ENCODE measurements around the gene SORT1. TPM values are rescaled to one million over a fixed set of nuclear protein-coding genes. Genes with fewer than 3 reads are reported as not detected.

SORT1 gene
- total and polyA plus RNA-seq, 2 of the 4 experiments (the other 2 are of a cell fraction), result 15.8 to 16.7 TPM

- Histone ChIP-seq H3K4ac (ENCODE audit: low read depth, low read length) (no peak overlapping the region), H3K27me3 (ENCODE audit: control insufficient read depth, insufficient read depth, low read length) (no peaks in the 10 kb centered on the region), H3K9me3 (ENCODE audit: control insufficient read depth, insufficient read depth, low read length) (peaks cover 2% of the 10 kb centered on the region; the same call in 1 of the 2 replicates), H3K36me3 (ENCODE audit: control insufficient read depth, insufficient read depth, low read length) (peaks cover 2% of the 10 kb centered on the region; the same call in 1 of the 2 replicates), H2BK120ac (ENCODE audit: low read depth, low read length) (no peak overlapping the region), H2BK5ac (ENCODE audit: low read depth, low read length, poor library complexity, severe bottlenecking) (no peak overlapping the region), H2BK20ac (ENCODE audit: low read depth, low read length) (no peak overlapping the region), H2AFZ (replicated peaks; ENCODE audit: low read length, poor library complexity) (no peak overlapping the region), H2AK5ac (ENCODE audit: low read depth, low read length) (peak overlapping the region; percentile 33; the same call in 1 of the 2 replicates), H3K14ac (replicated peaks; ENCODE audit: low read depth, low read length) (no peak overlapping the region), H4K5ac (ENCODE audit: low read depth, low read length) (no peak overlapping the region), H2BK15ac (ENCODE audit: low read depth, low read length) (no peak overlapping the region), H3K27ac (ENCODE audit: insufficient read depth, low read length) (no peak overlapping the region), H3K9me1 (ENCODE audit: insufficient read depth, low read length) (no peaks in the 10 kb centered on the region; the same call in 1 of the 2 replicates), H4K20me1 (ENCODE audit: insufficient read depth, low read length) (no peaks in the 10 kb centered on the region), H3K9ac (ENCODE audit: low read depth, low read length) (no peak overlapping the region), H4K91ac (ENCODE audit: insufficient read depth, low read depth, low read length) (no peak overlapping the region), H2AK9ac (replicated peaks; ENCODE audit: low read depth, low read length, poor library complexity) (peak overlapping the region; percentile 35), H3K18ac (ENCODE audit: low read depth, low read length) (no peak overlapping the region), H4K8ac (ENCODE audit: low read depth in 2 of 2, low read length in 2 of 2) (no peak overlapping the region), H3K79me1 (ENCODE audit: low read depth in 1 of 2, low read length in 2 of 2) (no peaks in the 10 kb centered on the region), H3K23ac (ENCODE audit: low read depth, low read length) (no peak overlapping the region), H3K4me3 (ENCODE audit: insufficient read depth, low read depth, low read length) (no peak overlapping the region), H3K4me1 (ENCODE audit: control insufficient read depth, insufficient read depth, low read length) (no peaks in the 10 kb centered on the region), H3K4me2 (ENCODE audit: low read depth, low read length) (no peak overlapping the region), H3K56ac (ENCODE audit: extremely low read depth, insufficient read depth, low read length) (no peak overlapping the region)
- TF ChIP-seq, protein P1, sequence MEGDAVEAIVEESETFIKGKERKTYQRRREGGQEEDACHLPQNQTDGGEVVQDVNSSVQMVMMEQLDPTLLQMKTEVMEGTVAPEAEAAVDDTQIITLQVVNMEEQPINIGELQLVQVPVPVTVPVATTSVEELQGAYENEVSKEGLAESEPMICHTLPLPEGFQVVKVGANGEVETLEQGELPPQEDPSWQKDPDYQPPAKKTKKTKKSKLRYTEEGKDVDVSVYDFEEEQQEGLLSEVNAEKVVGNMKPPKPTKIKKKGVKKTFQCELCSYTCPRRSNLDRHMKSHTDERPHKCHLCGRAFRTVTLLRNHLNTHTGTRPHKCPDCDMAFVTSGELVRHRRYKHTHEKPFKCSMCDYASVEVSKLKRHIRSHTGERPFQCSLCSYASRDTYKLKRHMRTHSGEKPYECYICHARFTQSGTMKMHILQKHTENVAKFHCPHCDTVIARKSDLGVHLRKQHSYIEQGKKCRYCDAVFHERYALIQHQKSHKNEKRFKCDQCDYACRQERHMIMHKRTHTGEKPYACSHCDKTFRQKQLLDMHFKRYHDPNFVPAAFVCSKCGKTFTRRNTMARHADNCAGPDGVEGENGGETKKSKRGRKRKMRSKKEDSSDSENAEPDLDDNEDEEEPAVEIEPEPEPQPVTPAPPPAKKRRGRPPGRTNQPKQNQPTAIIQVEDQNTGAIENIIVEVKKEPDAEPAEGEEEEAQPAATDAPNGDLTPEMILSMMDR (conservative IDR thresholded peaks at IDR 0.05; ENCODE audit: low read depth, low read length), result no peak
- TF ChIP-seq, protein P2, sequence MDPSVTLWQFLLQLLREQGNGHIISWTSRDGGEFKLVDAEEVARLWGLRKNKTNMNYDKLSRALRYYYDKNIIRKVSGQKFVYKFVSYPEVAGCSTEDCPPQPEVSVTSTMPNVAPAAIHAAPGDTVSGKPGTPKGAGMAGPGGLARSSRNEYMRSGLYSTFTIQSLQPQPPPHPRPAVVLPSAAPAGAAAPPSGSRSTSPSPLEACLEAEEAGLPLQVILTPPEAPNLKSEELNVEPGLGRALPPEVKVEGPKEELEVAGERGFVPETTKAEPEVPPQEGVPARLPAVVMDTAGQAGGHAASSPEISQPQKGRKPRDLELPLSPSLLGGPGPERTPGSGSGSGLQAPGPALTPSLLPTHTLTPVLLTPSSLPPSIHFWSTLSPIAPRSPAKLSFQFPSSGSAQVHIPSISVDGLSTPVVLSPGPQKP (IDR thresholded peaks at IDR 0.05; ENCODE audit: borderline replicate concordance, low read depth, low read length), result no peak
- no peak for TF ChIP-seq RCOR1 (IDR thresholded peaks at IDR 0.05; ENCODE audit: insufficient replicate concordance, low read length)
- no peak for TF ChIP-seq MAFK (IDR thresholded peaks at IDR 0.05; ENCODE audit: low read depth, low read length)
- no peak for TF ChIP-seq CEBPB (IDR thresholded peaks at IDR 0.05; ENCODE audit: low read depth, low read length)
- TF ChIP-seq POLR2A (IDR thresholded peaks at IDR 0.05; ENCODE audit: low read depth, low read length), result no peak
- no peak for TF ChIP-seq RFX5 (IDR thresholded peaks at IDR 0.05; ENCODE audit: low read depth, low read length)
- TF ChIP-seq RAD21 (IDR thresholded peaks at IDR 0.05; ENCODE audit: low read length), result no peak
- no peak for TF ChIP-seq FOS (IDR thresholded peaks at IDR 0.05; ENCODE audit: low read depth, low read length)
- TF ChIP-seq MAZ (IDR thresholded peaks at IDR 0.05; ENCODE audit: borderline replicate concordance, low read depth, low read length), result no peak
- TF ChIP-seq NFE2L2 (IDR thresholded peaks at IDR 0.05; ENCODE audit: low read depth, low read length), result no peak
- TF ChIP-seq USF2 (IDR thresholded peaks at IDR 0.05; ENCODE audit: low read depth, low read length), result no peak
- TF ChIP-seq CHD1 (IDR thresholded peaks at IDR 0.05; ENCODE audit: low read depth, low read length), result no peak
- no peak for TF ChIP-seq MXI1 (IDR thresholded peaks at IDR 0.05; ENCODE audit: borderline replicate concordance, low read depth, low read length)
- TF ChIP-seq BHLHE40 (IDR thresholded peaks at IDR 0.05; ENCODE audit: low read depth, low read length), result no peak
- no TSS peak for BruUV-seq (replicated peaks)
- in situ Hi-C loops (cut with MboI; ENCODE audit: low sequenced_read_pairs), result loop anchor here (10.0 kb wide), 1 partner anchor 267 kb away; the partner anchor contains the start of gene GPR61
- ChIA-PET POLR2A (ENCODE audit: unreplicated experiment) (no interaction called here), CTCF (no interaction called here)
- DNase-seq, result no peak
- intact Hi-C loops (cut with micrococcal nuclease), result no loop called here
- ATAC-seq (ENCODE audit: low read depth), result no peak
- WGBS, 2 experiments (ENCODE audit: extremely low coverage in 2 of 2, insufficient read length in 1 of 2), result 93% methylated on average over 3 of the region's 17 CpGs; no CpG with 5 or more reads in 1 of the 2 experiments
- dilution Hi-C loops (cut with HindIII; ENCODE audit: low sequenced_read_pairs, unreplicated experiment), result no loop called here
Observed at GRCh38 chr1:109267743-109268300, 129.9 kb downstream of the SORT1 start.
